22Rv1 (cell line): ENCODE results near the gene POLA1.

Experiments
- H3K27ac ChIP-seq: fragments of 450-650 bp; 2 replicates; pipeline ENCODE4 v1.5.1; 2017
- CTCF ChIP-seq: fragments of 450-650 bp; IDR thresholded peaks from 2 replicates; pipeline ENCODE4 v1.5.1; 2017; ENCODE audit warnings: mild to moderate bottlenecking
- ZFX ChIP-seq: fragments of 450-650 bp; IDR thresholded peaks from 2 replicates; pipeline ENCODE4 v1.6.1; 2017; ENCODE audit warnings: antibody characterized with exemption, borderline replicate concordance

The POLA1 gene

GRCh38 chrX:24979081-24979480 lies 285.4 kb downstream of the POLA1 start:
- no peak overlapping the region for H3K27ac ChIP-seq
- no peak for TF ChIP-seq CTCF

- H3K27ac ChIP-seq = no peak overlapping the region
- TF ChIP-seq CTCF (no peak), ZFX (no peak)
These were observed 287.3 kb downstream of the POLA1 start for GRCh38 chrX:24981030-24981429.

- H3K27ac ChIP-seq = no peak overlapping the region
- no peak for TF ChIP-seq CTCF
These were observed 288.7 kb downstream of the POLA1 start for GRCh38 chrX:24982306-24982965.

GRCh38 chrX:24983931-24984330 lies 290.2 kb downstream of the POLA1 start:
- TF ChIP-seq ZFX = no peak
- TF ChIP-seq CTCF = no peak
- H3K27ac ChIP-seq = no peak overlapping the region

GRCh38 chrX:24985120-24985519 lies 291.4 kb downstream of the POLA1 start:
- H3K27ac ChIP-seq = no peak overlapping the region
- TF ChIP-seq ZFX = no peak
- TF ChIP-seq CTCF = no peak

GRCh38 chrX:24987731-24988130 lies 294.0 kb downstream of the POLA1 start:
- no peak for TF ChIP-seq ZFX
- no peak for TF ChIP-seq CTCF
- peak overlapping the region; percentile 64 for H3K27ac ChIP-seq

GRCh38 chrX:24988314-24988713 lies 294.6 kb downstream of the POLA1 start:
- peak overlapping the region; percentile 64 for H3K27ac ChIP-seq
- TF ChIP-seq CTCF = no peak
- no peak for TF ChIP-seq ZFX
